ENCODE results near the gene DIS3L.

Gene DIS3L

DNA sequence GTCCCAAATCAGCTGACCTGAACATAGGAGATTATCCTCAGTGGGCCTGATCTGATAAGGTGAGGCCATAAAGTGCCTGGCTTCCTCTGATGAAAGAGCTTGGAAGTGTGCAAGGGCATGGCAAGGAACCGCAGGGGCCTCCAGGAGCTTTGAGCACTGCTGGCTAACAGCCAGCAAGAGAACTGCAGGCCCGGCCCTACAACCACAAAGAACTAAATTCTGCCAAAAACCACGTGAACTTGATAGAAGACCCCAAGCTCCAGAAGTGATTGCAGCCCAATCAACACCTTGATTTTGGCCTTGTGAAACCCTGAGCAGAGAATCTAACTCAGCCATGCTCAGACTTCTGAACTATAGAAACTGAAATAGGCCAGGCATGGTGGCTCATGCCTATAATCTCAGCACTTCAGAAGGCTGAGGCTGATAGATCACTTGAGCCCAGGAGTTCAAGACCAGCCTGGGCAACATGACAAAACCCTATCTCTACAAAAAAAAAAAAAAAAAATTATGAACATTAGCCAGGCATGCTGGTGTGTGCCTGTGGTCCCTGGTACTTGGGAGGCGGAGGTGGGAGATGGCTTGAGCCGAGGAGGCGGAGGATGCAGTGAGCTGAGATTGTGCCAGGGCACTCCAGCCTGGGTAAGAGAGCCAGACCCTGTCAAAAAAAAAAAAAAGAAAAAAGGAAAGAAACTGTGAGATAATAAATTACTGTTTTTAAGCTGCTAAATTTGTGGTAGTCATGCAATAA lies 7.7 kb upstream of the DIS3L start:
- no peak overlapping the region for H3K4me3 ChIP-seq (ENCODE audit: low read depth, low read length)
- TF ChIP-seq, protein P1, sequence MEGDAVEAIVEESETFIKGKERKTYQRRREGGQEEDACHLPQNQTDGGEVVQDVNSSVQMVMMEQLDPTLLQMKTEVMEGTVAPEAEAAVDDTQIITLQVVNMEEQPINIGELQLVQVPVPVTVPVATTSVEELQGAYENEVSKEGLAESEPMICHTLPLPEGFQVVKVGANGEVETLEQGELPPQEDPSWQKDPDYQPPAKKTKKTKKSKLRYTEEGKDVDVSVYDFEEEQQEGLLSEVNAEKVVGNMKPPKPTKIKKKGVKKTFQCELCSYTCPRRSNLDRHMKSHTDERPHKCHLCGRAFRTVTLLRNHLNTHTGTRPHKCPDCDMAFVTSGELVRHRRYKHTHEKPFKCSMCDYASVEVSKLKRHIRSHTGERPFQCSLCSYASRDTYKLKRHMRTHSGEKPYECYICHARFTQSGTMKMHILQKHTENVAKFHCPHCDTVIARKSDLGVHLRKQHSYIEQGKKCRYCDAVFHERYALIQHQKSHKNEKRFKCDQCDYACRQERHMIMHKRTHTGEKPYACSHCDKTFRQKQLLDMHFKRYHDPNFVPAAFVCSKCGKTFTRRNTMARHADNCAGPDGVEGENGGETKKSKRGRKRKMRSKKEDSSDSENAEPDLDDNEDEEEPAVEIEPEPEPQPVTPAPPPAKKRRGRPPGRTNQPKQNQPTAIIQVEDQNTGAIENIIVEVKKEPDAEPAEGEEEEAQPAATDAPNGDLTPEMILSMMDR (IDR thresholded peaks at IDR 0.05; ENCODE audit: low read depth, low read length) = no peak

DNA sequence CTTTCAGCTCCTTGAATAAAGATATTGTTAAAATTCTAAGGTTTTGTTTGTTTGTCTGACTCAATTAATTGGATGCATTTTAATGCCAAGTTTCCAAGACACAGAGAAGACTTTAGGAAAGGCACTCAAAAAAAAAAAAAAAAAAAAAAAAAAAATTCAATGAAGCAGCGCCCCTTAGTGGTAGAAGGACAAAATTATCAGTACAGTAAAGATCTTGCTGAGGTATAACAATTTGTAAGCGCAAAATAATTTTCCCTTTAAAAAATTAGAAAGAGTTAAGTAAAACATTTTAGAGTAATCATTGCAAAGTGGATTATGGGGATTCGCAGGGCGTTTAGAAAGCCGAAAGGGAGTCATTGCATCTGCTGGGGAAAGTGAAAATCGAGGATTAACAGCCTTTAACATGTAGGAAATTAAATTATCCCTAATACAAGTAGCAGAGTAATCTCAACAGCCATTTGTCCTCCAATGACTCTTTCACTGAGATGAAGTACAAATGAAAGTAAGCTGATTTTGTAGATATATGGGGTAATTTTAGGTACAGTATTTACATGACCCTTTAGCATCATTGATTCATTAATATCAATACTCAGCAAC lies 5.8 kb upstream of the DIS3L start:
- no peak overlapping the region for H3K4me3 ChIP-seq (ENCODE audit: low read depth, low read length)
- TF ChIP-seq, protein P1 (IDR thresholded peaks at IDR 0.05; ENCODE audit: low read depth, low read length) = peak; percentile 38; the same call in 1 of the 2 replicates

DNA sequence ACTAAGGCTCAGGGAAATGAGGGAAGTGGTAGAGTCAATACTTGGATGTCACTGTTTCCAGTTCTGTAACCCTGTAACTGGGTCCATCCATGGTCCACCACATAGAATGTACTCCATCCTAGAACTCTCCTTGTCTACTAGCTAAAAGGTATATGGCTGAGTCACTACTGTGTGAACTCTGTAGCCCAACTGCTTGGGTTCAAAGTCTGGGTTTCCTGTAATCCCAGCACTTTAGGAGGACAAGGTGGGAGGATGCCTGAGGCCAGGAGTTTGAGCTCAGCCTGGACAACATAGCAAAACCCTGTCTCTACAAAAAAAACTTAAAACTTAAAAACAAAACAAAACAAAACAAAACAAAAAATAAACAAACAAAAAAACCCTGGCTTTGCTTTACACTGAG lies 5.3 kb upstream of the DIS3L start:
- H3K4me3 ChIP-seq (ENCODE audit: low read depth, low read length) = no peak overlapping the region
- TF ChIP-seq, protein P1 (IDR thresholded peaks at IDR 0.05; ENCODE audit: low read depth, low read length) = no peak

DNA sequence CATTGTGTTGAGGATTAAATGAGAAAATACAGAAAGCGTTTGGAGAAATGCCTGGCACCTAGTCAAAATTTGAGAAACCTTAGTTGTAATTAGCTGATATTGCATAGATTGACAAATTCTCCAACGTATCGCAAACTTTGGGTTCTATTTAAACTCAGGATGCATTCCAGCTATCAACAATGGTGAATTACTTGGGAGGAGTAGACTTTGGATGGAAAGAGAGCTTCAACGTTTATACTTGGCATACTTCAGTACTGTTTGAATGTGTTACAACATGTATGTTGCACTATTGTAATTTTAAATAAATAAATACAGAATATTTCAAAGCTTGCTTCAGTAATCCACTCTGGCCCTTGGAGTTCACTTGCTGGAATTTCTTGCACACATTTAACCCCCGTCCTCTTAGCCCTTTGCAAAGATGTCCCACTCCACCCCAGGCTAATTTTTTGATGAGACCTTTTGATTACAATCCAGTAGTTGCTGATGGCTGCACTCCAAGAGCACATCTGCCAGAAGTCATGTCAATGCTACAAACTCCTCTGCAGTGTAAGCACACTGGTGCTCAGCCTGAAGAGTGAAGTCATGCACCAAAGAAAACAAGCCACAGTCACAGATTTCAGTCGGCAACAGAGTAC lies 4.7 kb upstream of the DIS3L start:
- TF ChIP-seq, protein P1 (IDR thresholded peaks at IDR 0.05; ENCODE audit: low read depth, low read length) = no peak
- no peak overlapping the region for H3K4me3 ChIP-seq (ENCODE audit: low read depth, low read length)

DNA sequence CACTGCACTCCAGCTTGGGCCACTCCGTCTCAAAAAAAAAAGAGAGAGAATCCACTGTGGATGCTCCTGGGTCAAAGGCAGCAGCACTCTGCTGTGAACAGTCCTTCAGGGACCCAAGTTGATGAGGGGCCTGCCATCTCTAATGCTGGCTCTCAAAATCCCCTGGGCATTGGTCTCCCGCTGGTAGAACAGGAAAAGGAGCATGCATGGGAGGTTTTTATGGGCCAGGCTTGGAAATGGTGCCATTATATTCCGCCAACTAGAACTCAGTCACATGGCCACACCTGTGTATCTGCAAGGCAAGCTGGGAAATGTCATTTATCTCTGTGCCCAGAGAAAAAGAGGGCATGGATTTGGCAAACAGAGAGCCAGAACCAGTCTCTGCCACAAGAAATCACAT lies 3.4 kb upstream of the DIS3L start:
- TF ChIP-seq, protein P1 (IDR thresholded peaks at IDR 0.05; ENCODE audit: low read depth, low read length) = no peak
- no peak overlapping the region for H3K4me3 ChIP-seq (ENCODE audit: low read depth, low read length)

DNA sequence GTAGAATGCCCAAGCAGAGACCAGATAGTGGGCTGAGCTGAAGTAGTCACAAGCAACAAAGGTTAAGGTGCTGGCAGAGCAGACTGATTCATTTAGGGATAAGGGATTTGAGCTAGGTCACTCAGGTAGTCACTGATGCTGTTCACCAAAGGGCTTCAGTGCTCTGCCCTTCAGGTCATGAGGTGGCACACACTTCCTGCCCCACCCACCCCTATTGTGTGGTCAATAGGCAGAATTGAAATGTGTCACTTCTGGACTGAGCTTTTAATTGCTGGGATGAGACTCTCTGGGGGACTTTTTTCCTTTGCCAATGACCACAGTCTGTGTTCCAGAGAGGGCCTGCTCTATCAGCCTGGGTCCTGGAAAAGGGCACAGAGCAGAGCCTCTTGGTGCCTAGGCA lies 2.9 kb upstream of the DIS3L start:
- TF ChIP-seq, protein P1 (IDR thresholded peaks at IDR 0.05; ENCODE audit: low read depth, low read length) = no peak
- no peak overlapping the region for H3K4me3 ChIP-seq (ENCODE audit: low read depth, low read length)

Data from WI38 (cell line).